Measurements from ENCODE around the gene TFPI2.

TFPI2 gene

DNA sequence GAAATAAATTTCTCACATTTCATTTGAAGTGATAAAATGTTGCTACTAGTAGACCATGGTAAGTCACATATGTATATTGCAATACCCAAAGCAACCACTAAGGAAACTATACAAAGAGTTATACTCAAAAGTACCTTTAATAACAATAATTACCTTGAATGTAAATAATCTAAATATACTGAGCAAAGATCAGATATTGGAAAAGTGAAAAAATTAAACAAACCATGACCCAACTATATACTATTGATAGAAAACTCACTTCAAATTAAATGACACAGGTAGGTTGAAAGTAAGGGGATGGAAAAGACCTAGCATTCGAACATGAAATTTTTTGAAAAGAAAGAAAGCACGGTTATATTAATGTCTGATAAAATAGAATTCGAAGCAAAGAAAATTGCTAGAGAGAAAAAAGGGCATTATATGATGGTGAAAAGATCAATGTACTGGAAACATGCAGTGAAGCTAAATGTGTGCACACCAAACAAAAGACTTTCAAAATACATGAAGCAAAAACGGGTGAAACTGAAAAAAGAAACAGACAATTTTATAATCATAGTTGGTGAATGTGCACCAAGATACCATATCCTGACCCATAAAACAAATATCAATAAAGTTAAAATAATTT lies 29.1 kb downstream of the TFPI2 start:
- TF ChIP-seq, protein P1, sequence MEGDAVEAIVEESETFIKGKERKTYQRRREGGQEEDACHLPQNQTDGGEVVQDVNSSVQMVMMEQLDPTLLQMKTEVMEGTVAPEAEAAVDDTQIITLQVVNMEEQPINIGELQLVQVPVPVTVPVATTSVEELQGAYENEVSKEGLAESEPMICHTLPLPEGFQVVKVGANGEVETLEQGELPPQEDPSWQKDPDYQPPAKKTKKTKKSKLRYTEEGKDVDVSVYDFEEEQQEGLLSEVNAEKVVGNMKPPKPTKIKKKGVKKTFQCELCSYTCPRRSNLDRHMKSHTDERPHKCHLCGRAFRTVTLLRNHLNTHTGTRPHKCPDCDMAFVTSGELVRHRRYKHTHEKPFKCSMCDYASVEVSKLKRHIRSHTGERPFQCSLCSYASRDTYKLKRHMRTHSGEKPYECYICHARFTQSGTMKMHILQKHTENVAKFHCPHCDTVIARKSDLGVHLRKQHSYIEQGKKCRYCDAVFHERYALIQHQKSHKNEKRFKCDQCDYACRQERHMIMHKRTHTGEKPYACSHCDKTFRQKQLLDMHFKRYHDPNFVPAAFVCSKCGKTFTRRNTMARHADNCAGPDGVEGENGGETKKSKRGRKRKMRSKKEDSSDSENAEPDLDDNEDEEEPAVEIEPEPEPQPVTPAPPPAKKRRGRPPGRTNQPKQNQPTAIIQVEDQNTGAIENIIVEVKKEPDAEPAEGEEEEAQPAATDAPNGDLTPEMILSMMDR (IDR thresholded peaks at IDR 0.05; ENCODE audit: low read depth, low read length) = no peak; the same call in 1 of the 2 replicates

DNA sequence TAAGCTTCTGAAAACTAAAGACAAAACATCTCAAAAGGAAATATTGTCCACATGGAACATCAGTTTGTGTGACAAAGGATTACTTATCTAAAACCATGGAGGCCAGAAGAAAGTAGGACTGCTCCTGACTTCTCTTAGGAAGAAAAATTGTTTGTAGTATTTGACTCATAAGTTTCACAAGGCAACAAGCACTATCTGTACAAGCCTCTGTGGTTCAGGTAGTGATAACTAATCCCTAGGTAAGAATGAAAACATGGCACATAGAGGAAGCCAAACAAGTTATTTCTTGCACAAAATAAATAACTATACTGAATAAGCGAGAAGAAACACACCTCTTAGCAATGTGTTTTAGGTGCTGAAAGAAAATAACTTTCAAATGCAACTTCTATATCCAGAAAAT lies 30.3 kb downstream of the TFPI2 start:
- TF ChIP-seq, protein P1 (IDR thresholded peaks at IDR 0.05; ENCODE audit: low read depth, low read length) = no peak
- no peak overlapping the region for H3K4me3 ChIP-seq (ENCODE audit: low read depth, low read length)

More for the DNA sequence above, 29.1 kb downstream of the TFPI2 start:
- no peak overlapping the region for H3K4me3 ChIP-seq (ENCODE audit: low read depth, low read length)

DNA sequence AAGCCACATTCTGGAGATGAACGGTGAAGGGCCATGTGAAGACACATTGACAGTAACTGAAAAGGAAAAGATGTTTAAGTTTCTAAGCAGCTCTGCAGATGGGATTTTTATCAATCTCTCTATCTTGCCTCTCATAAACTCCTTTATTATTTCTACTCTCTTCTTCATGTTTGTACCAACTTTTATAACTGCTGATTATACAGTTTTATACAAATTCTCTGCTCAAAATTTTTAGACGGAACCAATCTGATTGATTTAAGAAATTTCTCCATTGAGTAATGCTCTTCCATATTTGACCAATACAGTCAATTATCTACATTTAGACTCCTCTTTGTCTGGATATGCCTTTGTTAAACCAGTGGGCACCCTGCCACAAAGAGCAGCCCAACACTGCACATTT lies 31.7 kb downstream of the TFPI2 start:
- TF ChIP-seq, protein P1 (IDR thresholded peaks at IDR 0.05; ENCODE audit: low read depth, low read length) = no peak

DNA sequence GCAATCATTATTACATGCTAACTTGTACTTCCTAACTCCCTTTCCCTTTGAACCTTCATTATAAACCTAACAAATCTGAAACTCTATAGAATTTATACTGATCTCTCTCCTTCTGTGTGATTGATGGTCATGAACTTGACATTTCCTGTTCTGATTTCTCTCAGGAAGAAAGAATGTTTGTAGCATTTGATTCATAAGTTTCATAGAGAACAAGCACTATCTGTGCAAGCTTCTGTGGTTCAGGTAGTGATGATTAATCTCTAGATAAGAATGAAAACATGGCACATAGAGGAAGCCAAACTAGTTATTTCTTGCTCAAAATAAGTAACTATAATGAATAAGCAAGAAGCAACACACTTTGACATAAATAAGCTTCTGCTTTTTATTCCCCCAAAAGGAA lies 34.2 kb downstream of the TFPI2 start:
- H3K4me3 ChIP-seq (ENCODE audit: low read depth, low read length) = no peak overlapping the region
- TF ChIP-seq, protein P1 (IDR thresholded peaks at IDR 0.05; ENCODE audit: low read depth, low read length) = no peak

More for the DNA sequence above, 31.7 kb downstream of the TFPI2 start:
- H3K4me3 ChIP-seq (ENCODE audit: low read depth, low read length) = no peak overlapping the region

DNA sequence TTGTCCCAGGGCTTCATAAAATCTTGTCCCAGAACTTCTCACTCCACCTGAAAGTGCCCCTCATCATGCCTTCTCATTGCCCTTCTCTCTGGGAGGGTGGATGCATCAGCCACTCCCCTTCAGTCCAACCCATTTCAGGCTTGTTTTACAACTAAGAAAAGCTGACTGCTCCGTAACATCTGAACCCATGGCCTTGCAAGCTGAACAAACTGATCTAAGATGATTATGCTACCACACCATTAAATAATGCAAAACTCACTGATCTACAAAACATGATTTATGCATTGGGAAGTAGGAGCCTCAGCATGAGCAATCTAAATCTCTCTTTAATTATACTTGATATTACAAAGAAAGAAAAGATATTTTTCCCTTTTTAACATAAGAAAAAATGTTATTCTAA lies 34.8 kb downstream of the TFPI2 start:
- TF ChIP-seq, protein P1 (IDR thresholded peaks at IDR 0.05; ENCODE audit: low read depth, low read length) = no peak
- H3K4me3 ChIP-seq (ENCODE audit: low read depth, low read length) = no peak overlapping the region

DNA sequence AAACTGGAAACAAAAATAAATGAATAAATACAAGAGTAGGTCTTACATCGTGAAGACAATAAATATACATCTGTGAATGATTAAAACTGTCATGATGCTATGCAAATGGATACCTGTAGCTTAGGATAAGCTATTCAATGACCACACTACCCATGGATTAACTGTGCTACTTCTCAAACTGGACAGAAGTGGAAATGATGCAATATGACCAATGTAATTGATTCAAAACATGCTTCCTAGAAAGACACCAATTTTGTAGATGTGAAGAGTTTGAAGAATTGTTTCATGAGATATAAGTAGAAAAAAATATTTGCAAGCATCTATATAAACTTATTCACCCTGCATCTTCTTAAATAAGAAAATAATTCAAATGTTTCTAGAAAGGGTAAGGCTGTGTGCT lies 36.1 kb downstream of the TFPI2 start:
- TF ChIP-seq, protein P1 (IDR thresholded peaks at IDR 0.05; ENCODE audit: low read depth, low read length) = no peak
- H3K4me3 ChIP-seq (ENCODE audit: low read depth, low read length) = no peak overlapping the region

DNA sequence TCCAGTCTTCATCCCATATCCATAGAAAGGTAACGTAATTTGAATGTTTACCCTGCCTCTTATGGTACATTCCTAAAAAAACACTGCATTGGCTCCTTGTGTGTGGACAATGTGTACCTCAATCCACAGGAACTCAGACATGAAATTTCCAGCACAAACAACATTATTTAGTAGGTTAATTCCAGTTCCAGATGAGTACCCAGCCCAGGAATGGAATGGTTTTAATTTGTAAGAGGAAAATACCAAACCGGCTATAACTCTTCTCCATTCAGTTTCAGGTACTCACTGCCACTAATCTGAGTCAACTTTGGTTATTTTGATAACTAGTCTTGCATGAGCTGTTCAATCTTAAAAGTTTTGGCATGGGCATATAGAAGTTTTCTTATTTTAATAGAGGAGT lies 39.0 kb downstream of the TFPI2 start:
- TF ChIP-seq, protein P1 (IDR thresholded peaks at IDR 0.05; ENCODE audit: low read depth, low read length) = no peak

More for the DNA sequence above, 39.0 kb downstream of the TFPI2 start:
- H3K4me3 ChIP-seq (ENCODE audit: low read depth, low read length) = no peak overlapping the region

All from WI38 (cell line).